Measurements from ENCODE around the gene ANKRD13A.

- TF ChIP-seq POLR2AphosphoS5 (IDR thresholded peaks at IDR 0.05), result no peak
- TF ChIP-seq, protein P1, sequence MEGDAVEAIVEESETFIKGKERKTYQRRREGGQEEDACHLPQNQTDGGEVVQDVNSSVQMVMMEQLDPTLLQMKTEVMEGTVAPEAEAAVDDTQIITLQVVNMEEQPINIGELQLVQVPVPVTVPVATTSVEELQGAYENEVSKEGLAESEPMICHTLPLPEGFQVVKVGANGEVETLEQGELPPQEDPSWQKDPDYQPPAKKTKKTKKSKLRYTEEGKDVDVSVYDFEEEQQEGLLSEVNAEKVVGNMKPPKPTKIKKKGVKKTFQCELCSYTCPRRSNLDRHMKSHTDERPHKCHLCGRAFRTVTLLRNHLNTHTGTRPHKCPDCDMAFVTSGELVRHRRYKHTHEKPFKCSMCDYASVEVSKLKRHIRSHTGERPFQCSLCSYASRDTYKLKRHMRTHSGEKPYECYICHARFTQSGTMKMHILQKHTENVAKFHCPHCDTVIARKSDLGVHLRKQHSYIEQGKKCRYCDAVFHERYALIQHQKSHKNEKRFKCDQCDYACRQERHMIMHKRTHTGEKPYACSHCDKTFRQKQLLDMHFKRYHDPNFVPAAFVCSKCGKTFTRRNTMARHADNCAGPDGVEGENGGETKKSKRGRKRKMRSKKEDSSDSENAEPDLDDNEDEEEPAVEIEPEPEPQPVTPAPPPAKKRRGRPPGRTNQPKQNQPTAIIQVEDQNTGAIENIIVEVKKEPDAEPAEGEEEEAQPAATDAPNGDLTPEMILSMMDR (IDR thresholded peaks at IDR 0.05), result no peak
- no peak for TF ChIP-seq EP300 (IDR thresholded peaks at IDR 0.05)
Observed at GRCh38 chr12:110002676-110003515, 3.7 kb downstream of the ANKRD13A start.
